Right lobe of liver (tissue), 4 donors: ENCODE measurements around the gene WAC.

Experiments used
- POLR2A ChIP-seq: fragments of 450-650 bp; IDR thresholded peaks from one replicate; pipeline ENCODE4 v1.6.1; 2017; ENCODE audit warnings: antibody characterized with exemption, mild to moderate bottlenecking
- TF ChIP-seq, protein P1 (sequence below), 4 donors: fragments of 200-600 bp in 3 of 4; fragments of 450-650 bp in 1 of 4; IDR thresholded peaks; one replicate each; pipeline versions ENCODE4 v1.5.1 to v1.8.0; 2016 to 2022; ENCODE audit warnings: antibody characterized with exemption in 4 of 4, mild to moderate bottlenecking in 2 of 4
- donor health status: DM: no; HTN: no; CAD: no.
- donor health status: DM: no; HTN: no; CAD: no.
- donor health status: DM: no; HTN: yes; CAD: no.

DNA sequence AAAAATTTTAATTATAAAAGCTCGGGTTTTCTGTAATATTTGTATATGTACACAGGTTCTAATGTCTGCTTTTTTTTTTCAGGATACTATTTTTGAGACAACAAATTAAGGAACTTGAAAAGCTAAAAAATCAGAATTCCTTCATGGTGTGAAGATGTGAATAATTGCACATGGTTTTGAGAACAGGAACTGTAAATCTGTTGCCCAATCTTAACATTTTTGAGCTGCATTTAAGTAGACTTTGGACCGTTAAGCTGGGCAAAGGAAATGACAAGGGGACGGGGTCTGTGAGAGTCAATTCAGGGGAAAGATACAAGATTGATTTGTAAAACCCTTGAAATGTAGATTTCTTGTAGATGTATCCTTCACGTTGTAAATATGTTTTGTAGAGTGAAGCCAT lies 86.5 kb downstream of the WAC start:
- TF ChIP-seq, protein P1, sequence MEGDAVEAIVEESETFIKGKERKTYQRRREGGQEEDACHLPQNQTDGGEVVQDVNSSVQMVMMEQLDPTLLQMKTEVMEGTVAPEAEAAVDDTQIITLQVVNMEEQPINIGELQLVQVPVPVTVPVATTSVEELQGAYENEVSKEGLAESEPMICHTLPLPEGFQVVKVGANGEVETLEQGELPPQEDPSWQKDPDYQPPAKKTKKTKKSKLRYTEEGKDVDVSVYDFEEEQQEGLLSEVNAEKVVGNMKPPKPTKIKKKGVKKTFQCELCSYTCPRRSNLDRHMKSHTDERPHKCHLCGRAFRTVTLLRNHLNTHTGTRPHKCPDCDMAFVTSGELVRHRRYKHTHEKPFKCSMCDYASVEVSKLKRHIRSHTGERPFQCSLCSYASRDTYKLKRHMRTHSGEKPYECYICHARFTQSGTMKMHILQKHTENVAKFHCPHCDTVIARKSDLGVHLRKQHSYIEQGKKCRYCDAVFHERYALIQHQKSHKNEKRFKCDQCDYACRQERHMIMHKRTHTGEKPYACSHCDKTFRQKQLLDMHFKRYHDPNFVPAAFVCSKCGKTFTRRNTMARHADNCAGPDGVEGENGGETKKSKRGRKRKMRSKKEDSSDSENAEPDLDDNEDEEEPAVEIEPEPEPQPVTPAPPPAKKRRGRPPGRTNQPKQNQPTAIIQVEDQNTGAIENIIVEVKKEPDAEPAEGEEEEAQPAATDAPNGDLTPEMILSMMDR (IDR thresholded peaks at IDR 0.05) = no peak
- TF ChIP-seq POLR2A = no peak
